Panc1 (cell line): ENCODE measurements around the gene LAMA5.

Experiments used
- SIN3A ChIP-seq: IDR thresholded peaks from 2 replicates; pipeline ENCODE4 v1.6.1; 2012; ENCODE audit warnings: low read depth, mild to moderate bottlenecking, low read length, moderate library complexity, borderline replicate concordance; ENCODE audit not compliant: insufficient read depth
- TCF7L2 ChIP-seq: IDR thresholded peaks from 2 replicates; pipeline ENCODE4 v1.6.1; 2011; ENCODE audit warnings: mild to moderate bottlenecking, low read depth, low read length, inconsistent platforms
- TF ChIP-seq, protein P1 (sequence below): fragments of 450-650 bp; IDR thresholded peaks from 2 replicates; pipeline ENCODE4 v1.5.1; 2017; ENCODE audit warnings: mild to moderate bottlenecking
- TF ChIP-seq, protein P2 (sequence below), 2 experiments: IDR thresholded peaks; 2 replicates each; pipeline ENCODE4 v1.6.1; 2011 to 2012; ENCODE audit warnings: low read depth in 2 of 2, control low read depth in 1 of 2, low read length in 1 of 2, mild to moderate bottlenecking in 1 of 2, moderate library complexity in 1 of 2; ENCODE audit not compliant: insufficient read depth in 1 of 2

DNA sequence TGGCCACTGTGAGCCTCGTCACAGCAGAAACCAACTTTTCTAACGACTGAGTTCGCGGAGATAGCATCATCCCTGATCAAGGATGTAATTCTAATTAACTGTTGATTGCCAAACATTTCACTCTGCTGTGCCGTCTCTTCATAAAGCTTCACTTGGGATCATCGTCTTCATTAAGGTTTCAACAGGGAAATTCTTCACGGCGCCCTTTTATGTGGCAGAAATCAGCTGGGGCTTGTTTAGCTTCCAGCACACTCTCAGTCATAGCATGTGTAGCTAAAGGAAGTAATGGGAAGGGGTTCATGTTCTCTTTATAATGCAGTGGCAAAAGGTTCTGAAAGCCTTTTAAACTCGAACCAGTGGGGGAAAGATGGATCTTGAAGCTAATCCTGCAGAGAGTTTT is 73.2 kb downstream of the LAMA5 start:
- TF ChIP-seq, protein P1, sequence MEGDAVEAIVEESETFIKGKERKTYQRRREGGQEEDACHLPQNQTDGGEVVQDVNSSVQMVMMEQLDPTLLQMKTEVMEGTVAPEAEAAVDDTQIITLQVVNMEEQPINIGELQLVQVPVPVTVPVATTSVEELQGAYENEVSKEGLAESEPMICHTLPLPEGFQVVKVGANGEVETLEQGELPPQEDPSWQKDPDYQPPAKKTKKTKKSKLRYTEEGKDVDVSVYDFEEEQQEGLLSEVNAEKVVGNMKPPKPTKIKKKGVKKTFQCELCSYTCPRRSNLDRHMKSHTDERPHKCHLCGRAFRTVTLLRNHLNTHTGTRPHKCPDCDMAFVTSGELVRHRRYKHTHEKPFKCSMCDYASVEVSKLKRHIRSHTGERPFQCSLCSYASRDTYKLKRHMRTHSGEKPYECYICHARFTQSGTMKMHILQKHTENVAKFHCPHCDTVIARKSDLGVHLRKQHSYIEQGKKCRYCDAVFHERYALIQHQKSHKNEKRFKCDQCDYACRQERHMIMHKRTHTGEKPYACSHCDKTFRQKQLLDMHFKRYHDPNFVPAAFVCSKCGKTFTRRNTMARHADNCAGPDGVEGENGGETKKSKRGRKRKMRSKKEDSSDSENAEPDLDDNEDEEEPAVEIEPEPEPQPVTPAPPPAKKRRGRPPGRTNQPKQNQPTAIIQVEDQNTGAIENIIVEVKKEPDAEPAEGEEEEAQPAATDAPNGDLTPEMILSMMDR: no peak
- TF ChIP-seq, protein P2, sequence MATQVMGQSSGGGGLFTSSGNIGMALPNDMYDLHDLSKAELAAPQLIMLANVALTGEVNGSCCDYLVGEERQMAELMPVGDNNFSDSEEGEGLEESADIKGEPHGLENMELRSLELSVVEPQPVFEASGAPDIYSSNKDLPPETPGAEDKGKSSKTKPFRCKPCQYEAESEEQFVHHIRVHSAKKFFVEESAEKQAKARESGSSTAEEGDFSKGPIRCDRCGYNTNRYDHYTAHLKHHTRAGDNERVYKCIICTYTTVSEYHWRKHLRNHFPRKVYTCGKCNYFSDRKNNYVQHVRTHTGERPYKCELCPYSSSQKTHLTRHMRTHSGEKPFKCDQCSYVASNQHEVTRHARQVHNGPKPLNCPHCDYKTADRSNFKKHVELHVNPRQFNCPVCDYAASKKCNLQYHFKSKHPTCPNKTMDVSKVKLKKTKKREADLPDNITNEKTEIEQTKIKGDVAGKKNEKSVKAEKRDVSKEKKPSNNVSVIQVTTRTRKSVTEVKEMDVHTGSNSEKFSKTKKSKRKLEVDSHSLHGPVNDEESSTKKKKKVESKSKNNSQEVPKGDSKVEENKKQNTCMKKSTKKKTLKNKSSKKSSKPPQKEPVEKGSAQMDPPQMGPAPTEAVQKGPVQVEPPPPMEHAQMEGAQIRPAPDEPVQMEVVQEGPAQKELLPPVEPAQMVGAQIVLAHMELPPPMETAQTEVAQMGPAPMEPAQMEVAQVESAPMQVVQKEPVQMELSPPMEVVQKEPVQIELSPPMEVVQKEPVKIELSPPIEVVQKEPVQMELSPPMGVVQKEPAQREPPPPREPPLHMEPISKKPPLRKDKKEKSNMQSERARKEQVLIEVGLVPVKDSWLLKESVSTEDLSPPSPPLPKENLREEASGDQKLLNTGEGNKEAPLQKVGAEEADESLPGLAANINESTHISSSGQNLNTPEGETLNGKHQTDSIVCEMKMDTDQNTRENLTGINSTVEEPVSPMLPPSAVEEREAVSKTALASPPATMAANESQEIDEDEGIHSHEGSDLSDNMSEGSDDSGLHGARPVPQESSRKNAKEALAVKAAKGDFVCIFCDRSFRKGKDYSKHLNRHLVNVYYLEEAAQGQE (IDR thresholded peaks at IDR 0.05; ENCODE audit: insufficient read depth in 1 of 2, low read depth in 2 of 2, low read length in 1 of 2): no peak
- TF ChIP-seq SIN3A (no peak), TCF7L2 (no peak)
